Neutrophil (primary cell): Measurements from ENCODE around the gene ACOT13.

Source experiments
- H3K27ac ChIP-seq: fragments of 200-600 bp; sonication (generic); 2 replicates; pipeline ENCODE4 v1.5.1; 2016; ENCODE audit warnings: mild to moderate bottlenecking, moderate library complexity
- H3K27me3 ChIP-seq: fragments of 200-600 bp; sonication (generic); 2 replicates; pipeline ENCODE4 v1.6.0; 2016; ENCODE audit warnings: mild to moderate bottlenecking
- H3K36me3 ChIP-seq: fragments of 200-600 bp; sonication (generic); 2 replicates; pipeline ENCODE4 v1.5.1; 2017
- H3K4me1 ChIP-seq, 2 experiments: fragments of 200-600 bp in 1 of 2; sonication (generic) in 1 of 2; 1 replicate in 1 of 2; 2 replicates in 1 of 2; pipeline versions ENCODE4 v1.5.1 to v1.6.1; 2013 to 2016; ENCODE audit warnings: low read depth in 1 of 2, low read length in 1 of 2, mild to moderate bottlenecking in 1 of 2, moderate library complexity in 1 of 2; ENCODE audit not compliant: control insufficient read depth in 1 of 2, insufficient read depth in 1 of 2
- H3K4me3 ChIP-seq, 2 experiments: fragments of 200-600 bp in 1 of 2; sonication (generic) in 1 of 2; 1 replicate in 1 of 2; 2 replicates in 1 of 2; pipeline ENCODE4 v1.5.1; 2013 to 2016; ENCODE audit warnings: low read depth in 1 of 2, low read length in 1 of 2, mild to moderate bottlenecking in 1 of 2, moderate library complexity in 1 of 2
- H3K9me3 ChIP-seq: fragments of 200-600 bp; sonication (generic); 2 replicates; pipeline ENCODE4 v1.5.1; 2016
- CTCF ChIP-seq: fragments of 200-600 bp; sonication (generic); IDR thresholded peaks from 2 replicates; pipeline ENCODE4 v1.5.1; 2016; ENCODE audit warnings: antibody characterized with exemption

The ACOT13 gene

GRCh38 chr6:24643920-24644319 is 23.0 kb upstream of the ACOT13 start:
- peaks cover 13% of the 10 kb centered on the region in 2 experiments for H3K4me1 ChIP-seq
- no peak overlapping the region for H3K4me3 ChIP-seq
- H3K36me3 ChIP-seq, result peaks cover 1% of the 10 kb centered on the region
- no peak for TF ChIP-seq CTCF
- H3K9me3 ChIP-seq, result no peaks in the 10 kb centered on the region
- H3K27me3 ChIP-seq, result peaks cover 35% of the 10 kb centered on the region
- H3K27ac ChIP-seq, result no peak overlapping the region

GRCh38 chr6:24644377-24644776 is 22.5 kb upstream of the ACOT13 start:
- peaks cover 35% of the 10 kb centered on the region for H3K27me3 ChIP-seq
- H3K27ac ChIP-seq, result no peak overlapping the region
- H3K4me3 ChIP-seq, result no peak overlapping the region
- no peaks in the 10 kb centered on the region for H3K9me3 ChIP-seq
- H3K4me1 ChIP-seq, result peaks cover 13% of the 10 kb centered on the region in 2 experiments
- no peak for TF ChIP-seq CTCF
- peaks cover 5% of the 10 kb centered on the region for H3K36me3 ChIP-seq

- no peak for TF ChIP-seq CTCF
- Histone ChIP-seq H3K27ac (peak overlapping the region; percentile 79), H3K4me3 (peak overlapping the region in 1 of 2 experiments; percentile 81), H3K36me3 (peaks cover 29% of the 10 kb centered on the region), H3K27me3 (peaks cover 35% of the 10 kb centered on the region), H3K4me1 (peaks cover 13% of the 10 kb centered on the region in 2 experiments), H3K9me3 (no peaks in the 10 kb centered on the region)
Observed at GRCh38 chr6:24646771-24647170, 20.1 kb upstream of the ACOT13 start.

DNA sequence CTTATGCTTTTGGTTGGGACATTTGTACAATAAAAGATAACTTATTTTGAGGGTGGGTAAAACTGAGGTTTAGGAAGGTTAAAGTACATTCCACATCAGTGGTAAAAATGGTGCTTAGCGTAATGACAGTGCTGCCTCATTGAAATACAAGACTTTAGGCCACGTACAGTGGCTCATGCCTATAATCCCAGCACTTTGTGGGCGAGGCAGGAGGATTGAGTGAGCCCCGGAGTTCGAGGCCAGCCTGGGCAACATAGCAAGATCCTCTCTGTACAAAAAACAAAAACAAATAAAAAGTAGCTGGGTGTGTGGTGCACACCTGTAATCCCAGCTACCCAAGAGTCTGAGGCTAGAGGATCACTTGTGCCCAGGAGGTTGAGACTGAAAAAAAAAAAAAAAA is 18.6 kb upstream of the ACOT13 start:
- Histone ChIP-seq H3K27me3 (peaks cover 23% of the 10 kb centered on the region), H3K4me3 (no peak overlapping the region), H3K4me1 (peaks cover 13% of the 10 kb centered on the region in 2 experiments), H3K27ac (no peak overlapping the region), H3K36me3 (peaks cover 44% of the 10 kb centered on the region), H3K9me3 (no peaks in the 10 kb centered on the region)
- TF ChIP-seq CTCF, result no peak

DNA sequence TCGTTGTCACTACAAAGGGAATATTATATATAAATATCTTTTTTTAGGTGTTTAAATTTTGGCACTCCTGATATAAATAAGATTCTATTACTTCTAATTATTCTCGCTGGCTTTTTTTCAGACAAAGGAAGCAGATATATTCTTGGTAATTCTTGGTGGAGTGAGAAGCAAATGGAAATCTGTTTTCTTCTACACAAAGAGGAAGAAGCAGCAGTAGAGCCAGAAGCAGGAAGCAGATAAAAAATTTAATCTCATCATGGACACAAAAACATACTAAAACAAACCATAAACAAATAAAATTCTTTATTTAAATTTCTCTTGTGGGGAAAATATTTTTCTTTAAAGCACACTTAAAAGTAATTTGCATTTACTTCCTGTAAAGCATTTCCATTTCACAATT is 17.2 kb upstream of the ACOT13 start:
- Histone ChIP-seq H3K36me3 (peaks cover 58% of the 10 kb centered on the region), H3K27ac (peak overlapping the region; percentile 45), H3K27me3 (peaks cover 9% of the 10 kb centered on the region), H3K9me3 (no peaks in the 10 kb centered on the region), H3K4me1 (peaks cover 13% of the 10 kb centered on the region in 2 experiments), H3K4me3 (no peak overlapping the region)
- TF ChIP-seq CTCF, result no peak

DNA sequence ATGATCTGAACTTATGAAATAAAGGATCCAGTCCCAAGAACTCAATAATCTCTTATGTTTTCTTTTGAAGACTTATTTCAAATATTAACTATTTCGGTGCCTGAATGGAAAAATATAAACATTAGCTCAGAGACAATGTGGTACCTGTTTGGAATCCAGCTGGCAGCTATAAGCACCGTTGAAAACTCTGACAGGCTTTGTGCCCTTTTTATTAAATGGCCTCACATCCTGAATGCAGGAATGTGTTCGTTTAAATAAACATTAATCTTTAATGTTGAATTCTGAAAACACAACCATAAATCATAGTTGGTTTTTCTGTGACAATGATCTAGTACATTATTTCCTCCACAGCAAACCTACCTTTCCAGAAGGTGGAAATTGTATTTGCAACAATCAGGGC is 16.5 kb upstream of the ACOT13 start:
- Histone ChIP-seq H3K9me3 (no peaks in the 10 kb centered on the region), H3K4me3 (no peak overlapping the region), H3K36me3 (peaks cover 63% of the 10 kb centered on the region), H3K27me3 (peaks cover 3% of the 10 kb centered on the region), H3K4me1 (peaks cover 9 to 10% of the 10 kb centered on the region in 2 experiments), H3K27ac (peak overlapping the region; percentile 45)
- TF ChIP-seq CTCF, result no peak
